Urinary bladder (tissue), 4 donors: Measurements from ENCODE around the gene IFRD2. TPM values are rescaled to one million over a fixed set of nuclear protein-coding genes. Genes with fewer than 3 reads are reported as not detected.
A peak's percentile ranks its signal among the peaks of the same experiment; 100 is the strongest.
"Not testable (repeated sequence)": the region's sequence is repeated elsewhere in the genome, so short reads cannot be mapped to it uniquely, and the experiment has no call there.

Experiments used
- DNase-seq: peaks from one replicate; pipeline ENCODE4 v3.0.0-alpha.2; 2015; ENCODE audit errors: extremely low spot score
- H3K27ac ChIP-seq: one replicate; pipeline ENCODE4 v1.5.1; 2013; ENCODE audit warnings: low read depth, mild to moderate bottlenecking, moderate library complexity
- H3K36me3 ChIP-seq: one replicate; pipeline ENCODE4 v1.6.1; 2013; ENCODE audit warnings: mild to moderate bottlenecking, moderate library complexity; ENCODE audit not compliant: insufficient read depth
- H3K4me1 ChIP-seq: one replicate; pipeline ENCODE4 v1.6.1; 2013; ENCODE audit warnings: mild to moderate bottlenecking, moderate library complexity; ENCODE audit not compliant: insufficient read depth
- H3K4me3 ChIP-seq: one replicate; pipeline ENCODE4 v1.5.1; 2013; ENCODE audit warnings: low read depth, low read length
- WGBS: extraction: QIAGEN DNeasy Blood & Tissue Kit; methylation state at CpG from one replicate; pipeline ENCODE4 v1.1.7; 2013; 5-methylcytosine and 5-hydroxymethylcytosine counted together
- polyA plus RNA-seq: library from polyadenylated mRNA; stranded (reverse); fragments of 200-250 nt; gene quantifications from one replicate; pipeline ENCODE4 v1.2.3, GENCODE V29; 2013
- total RNA-seq: library from RNA; depleted of rRNA; stranded (reverse); fragments of >200 nt; gene quantifications from one replicate; pipeline ENCODE4 v1.2.3, GENCODE V29; 2014
- donor health status: healthy with polysubstance abuse.
- donor health status: healthy.

The IFRD2 gene
- total and polyA plus RNA-seq, 2 donors, result 19.5 to 52.9 TPM

DNA sequence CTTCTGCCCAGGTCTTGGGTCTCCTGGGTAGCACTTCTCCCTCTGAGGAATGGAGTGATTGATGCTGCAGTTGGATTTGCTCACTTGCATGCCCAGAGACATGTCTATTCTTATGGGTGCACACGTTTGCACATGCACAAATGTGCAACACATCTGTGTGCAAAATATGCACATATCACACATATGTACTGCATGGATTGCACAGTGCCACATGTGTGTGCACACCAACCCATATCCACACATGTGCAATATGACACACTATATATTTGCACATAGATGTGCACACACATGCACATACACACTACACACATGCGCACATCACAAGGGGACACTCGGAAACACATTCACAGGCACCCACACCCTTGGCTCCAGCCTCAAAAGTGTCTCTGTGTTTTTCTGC is 24.0 kb downstream of the IFRD2 start:
- no peak for DNase-seq
- WGBS, result 43% methylated on average over 3 of the region's 3 CpGs
- H3K36me3 ChIP-seq, result no peaks in the 10 kb centered on the region
- H3K4me3 ChIP-seq, result no peak overlapping the region
- peaks cover 5% of the 10 kb centered on the region for H3K4me1 ChIP-seq
- no peak overlapping the region for H3K27ac ChIP-seq

DNA sequence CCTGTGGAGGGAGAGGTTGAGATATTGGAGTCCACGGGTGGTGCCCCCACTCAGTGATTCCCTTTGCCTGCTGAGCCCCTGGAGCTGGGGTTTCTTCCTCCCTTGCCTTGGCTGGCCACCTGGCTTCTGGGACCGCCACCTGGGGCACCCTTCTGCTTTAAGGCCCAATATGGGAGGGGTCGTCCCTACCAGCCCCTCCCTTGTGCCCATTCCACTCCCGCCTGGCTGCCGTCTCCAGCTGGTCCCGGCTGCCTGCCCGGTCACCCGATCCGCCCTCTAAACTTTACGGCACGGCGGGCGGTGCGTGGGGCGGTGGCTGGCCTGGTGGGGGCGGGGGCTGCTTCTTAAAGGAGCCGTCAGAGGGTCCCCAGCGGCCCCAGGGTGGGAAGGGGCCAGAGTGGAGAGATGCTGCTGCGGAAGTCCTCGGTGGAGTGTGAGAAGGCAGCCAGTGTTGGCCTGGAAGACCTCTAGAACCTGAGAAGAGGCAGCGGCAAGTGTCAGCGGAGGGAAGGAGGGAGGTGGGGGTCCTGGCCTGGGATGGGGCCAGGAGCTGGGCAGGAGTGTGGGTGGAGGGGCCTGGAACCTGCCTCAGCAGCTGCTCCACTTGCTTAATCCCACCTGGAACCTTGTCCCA is 24.8 kb downstream of the IFRD2 start:
- 6% methylated on average over 22 of the region's 22 CpGs for WGBS
- peak overlapping the region; percentile 70 for H3K27ac ChIP-seq
- peak overlapping the region; percentile 34 for H3K4me3 ChIP-seq
- DNase-seq, result no peak
- peaks cover 5% of the 10 kb centered on the region for H3K4me1 ChIP-seq
- H3K36me3 ChIP-seq, result no peaks in the 10 kb centered on the region

GRCh38 chr3:50266836-50267235 is 25.4 kb downstream of the IFRD2 start:
- WGBS, result 51% methylated on average over 7 of the region's 7 CpGs
- H3K4me1 ChIP-seq, result peaks cover 5% of the 10 kb centered on the region
- peak overlapping the region; percentile 34 for H3K4me3 ChIP-seq
- H3K27ac ChIP-seq, result peak overlapping the region; percentile 70
- H3K36me3 ChIP-seq, result no peaks in the 10 kb centered on the region
- no peak for DNase-seq

GRCh38 chr3:50266017-50266416 is 26.2 kb downstream of the IFRD2 start:
- WGBS, result 77% methylated on average over 6 of the region's 6 CpGs
- no peak for DNase-seq
- Histone ChIP-seq H3K36me3 (no peaks in the 10 kb centered on the region), H3K4me1 (peaks cover 5% of the 10 kb centered on the region), H3K4me3 (no peak overlapping the region), H3K27ac (no peak overlapping the region)

GRCh38 chr3:50265571-50265970 is 26.7 kb downstream of the IFRD2 start:
- H3K4me1 ChIP-seq, result peaks cover 5% of the 10 kb centered on the region
- WGBS, result 58% methylated on average over 1 of the region's 1 CpG
- H3K27ac ChIP-seq, result no peak overlapping the region
- DNase-seq, result no peak
- no peak overlapping the region for H3K4me3 ChIP-seq
- H3K36me3 ChIP-seq, result no peaks in the 10 kb centered on the region

GRCh38 chr3:50264964-50265485 is 27.2 kb downstream of the IFRD2 start:
- H3K4me3 ChIP-seq, result no peak overlapping the region
- peak overlapping the region; percentile 78 for H3K27ac ChIP-seq
- no peak for DNase-seq
- peaks cover 5% of the 10 kb centered on the region for H3K4me1 ChIP-seq
- 59% methylated on average over 7 of the region's 7 CpGs for WGBS
- no peaks in the 10 kb centered on the region for H3K36me3 ChIP-seq

DNA sequence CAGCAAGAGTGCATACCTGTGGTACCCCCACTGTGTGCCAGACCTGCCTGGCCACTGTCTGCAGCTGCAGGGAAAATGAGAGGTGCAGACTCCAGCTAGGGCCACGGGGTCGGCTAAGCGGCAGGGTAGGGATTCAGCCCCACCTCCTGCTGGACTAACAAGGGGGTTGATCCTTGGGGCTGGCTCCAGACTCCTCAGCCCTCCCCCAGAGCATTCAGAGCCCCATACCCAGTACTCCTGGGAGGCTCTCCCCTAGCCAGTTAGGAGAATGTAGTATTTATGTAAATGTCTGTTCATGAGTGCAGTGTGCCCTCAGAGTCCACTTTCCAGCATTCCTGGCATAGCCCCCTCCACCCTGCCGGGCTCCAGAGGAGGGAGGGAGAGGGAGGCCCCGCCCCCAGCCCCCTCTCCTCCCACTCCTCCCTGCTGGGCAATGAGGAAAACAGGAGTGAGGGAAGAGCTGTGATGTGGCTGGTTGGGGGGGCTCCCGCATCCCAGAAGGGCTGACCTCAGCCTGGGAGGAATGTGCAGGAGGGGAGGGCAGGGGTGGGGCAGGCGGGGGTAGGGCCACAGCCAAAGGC is 27.8 kb downstream of the IFRD2 start:
- peak; percentile 85 for DNase-seq
- WGBS, result 10% methylated on average over 7 of the region's 7 CpGs
- H3K4me3 ChIP-seq, result no peak overlapping the region
- H3K27ac ChIP-seq, result peak overlapping the region; percentile 35
- H3K4me1 ChIP-seq, result peaks cover 5% of the 10 kb centered on the region
- H3K36me3 ChIP-seq, result no peaks in the 10 kb centered on the region

DNA sequence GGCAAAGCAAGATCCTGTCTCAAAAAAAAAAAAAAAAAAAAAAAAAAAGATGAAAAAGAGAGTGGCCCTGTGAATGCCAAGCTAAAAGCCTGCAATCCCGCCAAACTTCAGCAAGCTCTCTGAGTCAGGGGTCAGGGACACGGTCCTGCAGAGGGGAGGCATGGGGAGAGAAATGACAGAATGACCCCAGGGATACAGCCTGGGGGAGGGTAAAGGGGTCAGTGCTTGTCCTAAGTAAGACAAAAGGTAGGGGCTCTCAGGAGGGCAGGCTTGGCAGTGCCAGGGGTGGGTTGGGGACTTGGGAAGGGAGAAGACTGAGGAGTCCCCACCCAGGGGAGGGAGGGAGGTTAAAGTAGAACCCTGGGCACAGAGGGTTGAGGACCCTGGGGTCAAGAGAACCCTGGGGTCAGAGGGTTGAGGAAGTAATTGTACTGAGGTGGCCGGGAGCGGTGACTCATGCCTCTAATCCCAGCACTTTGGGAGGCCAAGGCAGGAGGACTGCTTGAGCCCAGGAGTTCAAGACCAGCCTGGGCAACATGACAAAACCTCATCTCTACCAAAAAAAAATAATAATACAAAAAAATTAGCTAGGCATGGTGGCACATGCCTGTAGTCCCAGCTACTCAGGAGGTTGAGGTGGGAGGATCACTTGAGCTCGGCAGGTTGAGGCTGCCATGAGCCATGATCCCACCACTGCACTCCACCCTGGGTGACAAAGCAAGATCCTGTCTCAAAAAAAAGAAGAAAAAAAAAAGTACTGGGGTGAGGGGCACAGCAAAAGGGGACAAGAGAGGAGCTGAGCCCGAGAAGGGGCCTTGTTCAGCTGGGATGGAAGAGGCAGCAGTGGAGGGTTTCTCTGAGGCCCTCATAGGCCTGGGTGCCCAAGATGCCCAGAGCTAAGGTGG is 28.5 kb downstream of the IFRD2 start:
- peaks cover 2% of the 10 kb centered on the region for H3K4me1 ChIP-seq

GRCh38 chr3:50262778-50263177 is 29.5 kb downstream of the IFRD2 start:
- no peak overlapping the region for H3K4me3 ChIP-seq
- H3K36me3 ChIP-seq, result no peaks in the 10 kb centered on the region
- H3K27ac ChIP-seq, result no peak overlapping the region
- DNase-seq, result no peak
- WGBS, result 86% methylated on average over 7 of the region's 7 CpGs
- peaks cover 2% of the 10 kb centered on the region for H3K4me1 ChIP-seq

More for the DNA sequence above, 28.5 kb downstream of the IFRD2 start:
- Histone ChIP-seq H3K27ac (peak overlapping the region; percentile 35), H3K4me3 (no peak overlapping the region), H3K36me3 (no peaks in the 10 kb centered on the region)
- WGBS, result 51% methylated on average over 6 of the region's 6 CpGs
- no peak for DNase-seq

DNA sequence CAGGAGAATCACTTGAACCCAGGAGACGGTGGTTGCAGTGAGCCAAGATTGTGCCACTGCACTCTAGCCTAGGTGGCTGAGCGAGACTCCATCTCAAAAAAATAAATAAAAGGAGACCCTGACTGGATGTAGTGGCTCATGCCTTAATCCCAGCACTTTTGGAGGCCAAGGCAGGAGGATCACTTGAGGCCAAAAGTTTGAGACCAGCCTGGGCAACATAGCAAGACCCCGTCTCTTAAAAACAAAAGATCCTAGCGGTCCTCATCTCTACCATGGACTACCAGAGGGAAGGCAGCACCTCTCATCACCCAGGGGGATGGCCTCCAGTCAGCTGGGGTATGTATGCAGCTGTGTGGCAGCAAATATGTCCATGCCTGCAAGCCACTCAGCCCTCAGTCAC is 30.0 kb downstream of the IFRD2 start:
- 97% methylated on average over 4 of the region's 4 CpGs for WGBS
- not testable (repeated sequence) for H3K27ac ChIP-seq, H3K36me3 ChIP-seq, H3K4me1 ChIP-seq, DNase-seq, H3K4me3 ChIP-seq

DNA sequence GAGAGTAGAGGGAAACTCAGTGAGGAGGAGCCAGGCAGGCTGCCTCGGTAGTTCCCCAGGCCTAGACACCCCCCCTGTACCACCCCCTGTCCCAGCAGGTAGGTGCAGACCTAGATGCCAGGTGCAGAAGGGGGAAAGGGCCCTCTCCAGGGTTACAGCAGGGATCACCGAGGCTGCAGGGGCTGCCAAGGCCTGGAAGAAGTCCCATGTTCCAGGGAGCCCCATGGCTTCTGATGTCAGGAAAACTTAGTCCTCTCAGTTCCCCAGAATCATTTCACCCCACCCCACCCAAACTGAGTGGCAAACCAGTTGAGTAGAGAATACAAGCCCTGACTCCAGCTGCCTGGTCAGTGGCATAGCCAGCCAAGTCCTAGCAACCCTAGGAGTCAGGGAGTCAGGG is 30.7 kb downstream of the IFRD2 start:
- DNase-seq, result no peak
- H3K4me1 ChIP-seq, result peaks cover 2% of the 10 kb centered on the region
- H3K4me3 ChIP-seq, result no peak overlapping the region
- no peaks in the 10 kb centered on the region for H3K36me3 ChIP-seq
- H3K27ac ChIP-seq, result no peak overlapping the region
- WGBS, result 42% methylated on average over 2 of the region's 2 CpGs

- H3K4me3 ChIP-seq, result no peak overlapping the region
- H3K27ac ChIP-seq, result peak overlapping the region; percentile 96
- H3K36me3 ChIP-seq, result no peaks in the 10 kb centered on the region
- DNase-seq, result no peak
- H3K4me1 ChIP-seq, result peaks cover 2% of the 10 kb centered on the region
- 56% methylated on average over 5 of the region's 5 CpGs for WGBS
These were observed 31.2 kb downstream of the IFRD2 start for GRCh38 chr3:50260942-50261441.

- WGBS, result 1% methylated on average over 70 of the region's 70 CpGs
- Histone ChIP-seq H3K36me3 (no peaks in the 10 kb centered on the region), H3K4me3 (peak overlapping the region; percentile 54), H3K4me1 (no peaks in the 10 kb centered on the region), H3K27ac (peak overlapping the region; percentile 96)
- no peak for DNase-seq
These were observed 31.9 kb downstream of the IFRD2 start for GRCh38 chr3:50260027-50260941.
